ENCODE measurements around the gene GALNT2. TPM values are rescaled to one million over a fixed set of nuclear protein-coding genes. Genes with fewer than 3 reads are reported as not detected.

GALNT2 gene
- total and polyA plus RNA-seq, 4 experiments from 2014 or later, result 11.5 to 20.9 (median 15.8) TPM

DNA sequence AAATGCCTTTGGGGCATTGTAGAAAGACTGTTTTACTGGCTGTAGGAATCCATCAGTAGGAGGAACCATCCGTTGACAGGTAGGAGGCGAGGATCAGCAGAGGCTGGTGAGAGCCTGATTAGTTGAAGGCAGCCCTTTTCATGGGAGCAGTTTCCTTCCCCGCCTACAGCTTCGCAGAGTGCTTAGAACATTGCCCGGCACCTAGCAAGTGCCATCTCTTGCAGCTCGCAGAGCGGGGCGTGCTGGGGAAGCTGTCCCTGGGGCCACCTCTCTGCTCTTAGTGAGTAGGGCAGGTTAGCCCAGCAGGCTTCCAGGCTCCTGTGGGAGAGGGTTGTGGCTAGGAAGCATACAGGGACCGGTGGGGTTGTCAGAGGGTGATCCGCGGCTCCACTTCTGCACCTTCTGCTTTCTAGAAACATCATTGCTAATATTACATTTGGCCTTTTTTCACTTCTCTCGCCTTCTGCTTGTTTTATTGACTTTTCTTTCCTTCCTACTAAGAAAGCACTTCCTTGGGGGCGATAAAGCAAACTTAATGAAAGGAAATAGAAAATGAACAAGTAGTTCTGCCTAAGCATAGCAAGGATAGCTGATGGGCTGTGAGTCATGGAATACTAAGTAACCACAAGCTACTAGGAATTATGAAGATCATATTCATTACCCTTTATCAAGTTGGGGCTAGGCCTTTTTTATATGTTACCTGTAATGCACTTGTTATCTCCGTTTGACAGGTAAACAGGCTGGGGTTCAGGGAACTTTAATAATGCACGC is 176.7 kb downstream of the GALNT2 start:
- Histone ChIP-seq H3K27me3 (ENCODE audit: insufficient read depth, low read length) (no peaks in the 10 kb centered on the region), H3K4me3 (ENCODE audit: low read length in 2 of 2) (no peak overlapping the region), H3K27ac (ENCODE audit: low read depth, low read length) (no peak overlapping the region), H3K9me3 (ENCODE audit: control insufficient read depth in 1 of 2, low read length in 2 of 2) (no peaks in the 10 kb centered on the region), H3K36me3 (ENCODE audit: insufficient read depth, low read length) (peaks cover 12% of the 10 kb centered on the region), H3K4me1 (ENCODE audit: insufficient read depth, low read length) (no peaks in the 10 kb centered on the region)
- intact Hi-C loops (cut with micrococcal nuclease), result no loop called here
- Mint-ChIP-seq H3K9me3 (peaks cover 0 to 6% (median 0%) of the 10 kb centered on the region in 8 donors), H3K27ac (no peak overlapping the region), H3K4me1 (peaks cover 9 to 14% (median 10%) of the 10 kb centered on the region in 4 donors), H3K27me3 (no peaks in the 10 kb centered on the region), H3K4me3 (no peak overlapping the region), H3K36me3 (peaks cover 62 to 70% of the 10 kb centered on the region in 2 donors)
- POLR2A ChIA-PET (ENCODE audit: partially characterized antibody), result no interaction called here
- CTCF ChIA-PET (ENCODE audit: partially characterized antibody), result interaction anchor here (1.0 kb wide), 1 partner anchor 10 kb away, joined by 3 read pairs; no protein-coding TSS in a partner anchor
- no peak for DNase-seq

DNA sequence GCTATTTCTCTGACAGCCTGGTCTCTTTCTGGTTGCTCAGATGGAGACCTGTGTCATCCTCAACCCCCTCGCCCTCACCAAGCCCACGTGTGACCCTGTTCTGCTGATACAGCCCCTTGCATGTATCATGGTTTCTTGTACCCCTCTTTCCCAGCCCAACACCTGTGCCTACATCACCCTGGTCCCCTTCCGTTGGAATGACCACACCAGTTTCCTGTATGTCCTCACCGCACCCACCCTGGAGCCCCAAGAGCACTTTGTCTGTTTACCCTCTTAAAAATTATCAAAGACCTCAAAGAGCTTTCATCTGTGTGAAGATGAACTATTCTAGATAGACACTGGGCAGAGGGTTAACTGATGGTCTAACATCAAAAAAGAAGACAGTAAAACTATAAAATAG is 179.5 kb downstream of the GALNT2 start:
- Mint-ChIP-seq H3K4me3 (no peak overlapping the region), H3K9me3 (no peaks in the 10 kb centered on the region), H3K36me3 (peaks cover 63 to 76% of the 10 kb centered on the region in 2 donors), H3K27me3 (no peaks in the 10 kb centered on the region), H3K4me1 (peaks cover 0 to 4% (median under 1%) of the 10 kb centered on the region in 4 donors), H3K27ac (peak overlapping the region in 2 of 7 donors; percentile 9 to 12)
- no peaks in the 10 kb centered on the region for H3K9me3 ChIP-seq (ENCODE audit: control insufficient read depth in 1 of 2, low read length in 2 of 2)
- no peak overlapping the region for H3K27ac ChIP-seq (ENCODE audit: low read depth, low read length)
- ChIA-PET CTCF (ENCODE audit: partially characterized antibody) (no interaction called here), POLR2A (ENCODE audit: partially characterized antibody) (no interaction called here)
- no peak overlapping the region for H3K4me3 ChIP-seq (ENCODE audit: low read length in 2 of 2)
- DNase-seq, result no peak
- no peaks in the 10 kb centered on the region for H3K4me1 ChIP-seq (ENCODE audit: insufficient read depth, low read length)
- H3K27me3 ChIP-seq (ENCODE audit: insufficient read depth, low read length), result no peaks in the 10 kb centered on the region
- H3K36me3 ChIP-seq (ENCODE audit: insufficient read depth, low read length), result peaks cover 27% of the 10 kb centered on the region
- intact Hi-C loops (cut with micrococcal nuclease), result no loop called here

DNA sequence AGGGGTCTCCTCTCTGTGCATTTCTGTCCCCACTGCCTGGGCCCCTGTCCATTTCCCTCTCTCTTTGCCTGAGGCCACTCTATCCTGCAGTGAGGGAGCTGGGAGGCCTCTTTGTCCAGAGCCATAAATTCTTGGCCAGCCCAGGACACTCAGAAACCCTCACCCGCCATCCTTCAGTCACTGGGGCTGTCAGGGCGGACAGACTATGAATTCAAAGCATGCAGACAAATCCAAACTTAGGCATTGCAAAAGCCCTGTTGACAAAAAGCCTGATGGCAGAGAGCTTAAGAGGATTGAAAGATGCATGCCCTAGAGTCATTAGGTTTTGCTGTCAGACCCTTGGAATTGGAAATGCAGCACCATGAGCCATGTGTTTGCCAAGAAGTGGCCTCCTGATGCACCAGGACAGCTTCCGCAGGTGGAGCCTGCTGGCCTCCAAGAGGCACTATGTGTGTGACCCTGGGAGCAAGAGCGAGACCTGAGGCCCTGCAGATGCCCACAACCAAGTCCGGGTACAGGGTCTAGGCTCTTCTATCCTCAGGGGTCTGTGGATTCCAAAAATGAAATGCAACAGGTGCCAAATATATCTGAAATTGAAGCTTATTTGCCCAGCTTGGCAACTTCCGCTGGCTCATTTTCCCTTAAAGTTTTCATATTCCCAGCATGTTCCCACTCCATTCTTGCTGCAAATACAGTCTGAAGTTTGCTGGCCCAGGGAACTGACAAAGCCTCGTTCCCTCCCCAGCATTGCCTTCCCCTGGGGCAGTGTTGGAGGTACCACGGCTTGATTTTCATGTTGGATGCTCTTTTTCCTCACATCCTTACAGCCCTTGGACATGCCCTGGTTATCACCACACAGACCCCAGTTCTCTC is 181.2 kb downstream of the GALNT2 start:
- Histone ChIP-seq H3K4me1 (ENCODE audit: insufficient read depth, low read length) (no peaks in the 10 kb centered on the region), H3K4me3 (ENCODE audit: low read length in 2 of 2) (no peak overlapping the region), H3K36me3 (ENCODE audit: insufficient read depth, low read length) (peaks cover 27% of the 10 kb centered on the region), H3K27me3 (ENCODE audit: insufficient read depth, low read length) (no peaks in the 10 kb centered on the region), H3K27ac (ENCODE audit: low read depth, low read length) (no peak overlapping the region), H3K9me3 (ENCODE audit: control insufficient read depth in 1 of 2, low read length in 2 of 2) (no peaks in the 10 kb centered on the region)
- DNase-seq, result no peak
- peaks cover 61 to 72% of the 10 kb centered on the region in 2 donors for H3K36me3 Mint-ChIP-seq
- no peaks in the 10 kb centered on the region for H3K9me3 Mint-ChIP-seq
- no peaks in the 10 kb centered on the region for H3K27me3 Mint-ChIP-seq
- intact Hi-C loops (cut with micrococcal nuclease), result no loop called here
- CTCF ChIA-PET (ENCODE audit: partially characterized antibody), result no interaction called here
- POLR2A ChIA-PET (ENCODE audit: partially characterized antibody), result no interaction called here
- H3K4me3 Mint-ChIP-seq, result no peak overlapping the region
- H3K27ac Mint-ChIP-seq, result no peak overlapping the region
- H3K4me1 Mint-ChIP-seq, result peaks cover 0 to 2% (median under 1%) of the 10 kb centered on the region in 4 donors

DNA sequence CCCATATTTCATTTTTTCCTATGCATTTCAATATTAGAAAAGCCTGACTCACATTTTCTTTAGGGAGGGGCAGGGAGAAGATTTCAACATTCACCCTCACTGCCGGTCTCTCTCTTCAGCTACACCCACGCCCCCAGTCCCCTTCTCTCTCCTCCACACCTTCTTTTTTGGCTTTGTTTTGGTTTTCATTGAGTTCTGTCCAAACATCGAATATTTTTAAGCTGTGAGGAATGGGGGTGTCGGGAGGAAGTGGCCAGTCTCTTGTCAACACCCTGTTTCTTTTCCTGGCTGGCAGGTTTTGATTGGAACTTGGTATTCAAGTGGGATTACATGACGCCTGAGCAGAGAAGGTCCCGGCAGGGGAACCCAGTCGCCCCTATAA is 181.8 kb downstream of the GALNT2 start:
- no peak for DNase-seq
- H3K4me1 ChIP-seq (ENCODE audit: insufficient read depth, low read length), result no peaks in the 10 kb centered on the region
- Mint-ChIP-seq H3K27me3 (no peaks in the 10 kb centered on the region), H3K4me1 (peaks cover 0 to 3% (median under 1%) of the 10 kb centered on the region in 4 donors), H3K36me3 (peaks cover 63 to 75% of the 10 kb centered on the region in 2 donors), H3K4me3 (no peak overlapping the region), H3K27ac (no peak overlapping the region), H3K9me3 (no peaks in the 10 kb centered on the region)
- H3K27ac ChIP-seq (ENCODE audit: low read depth, low read length), result no peak overlapping the region
- H3K27me3 ChIP-seq (ENCODE audit: insufficient read depth, low read length), result no peaks in the 10 kb centered on the region
- H3K4me3 ChIP-seq (ENCODE audit: low read length in 2 of 2), result no peak overlapping the region
- intact Hi-C loops (cut with micrococcal nuclease), result no loop called here
- ChIA-PET CTCF (ENCODE audit: partially characterized antibody) (no interaction called here), POLR2A (ENCODE audit: partially characterized antibody) (no interaction called here)
- H3K36me3 ChIP-seq (ENCODE audit: insufficient read depth, low read length), result peaks cover 27% of the 10 kb centered on the region
- H3K9me3 ChIP-seq (ENCODE audit: control insufficient read depth in 1 of 2, low read length in 2 of 2), result no peaks in the 10 kb centered on the region

DNA sequence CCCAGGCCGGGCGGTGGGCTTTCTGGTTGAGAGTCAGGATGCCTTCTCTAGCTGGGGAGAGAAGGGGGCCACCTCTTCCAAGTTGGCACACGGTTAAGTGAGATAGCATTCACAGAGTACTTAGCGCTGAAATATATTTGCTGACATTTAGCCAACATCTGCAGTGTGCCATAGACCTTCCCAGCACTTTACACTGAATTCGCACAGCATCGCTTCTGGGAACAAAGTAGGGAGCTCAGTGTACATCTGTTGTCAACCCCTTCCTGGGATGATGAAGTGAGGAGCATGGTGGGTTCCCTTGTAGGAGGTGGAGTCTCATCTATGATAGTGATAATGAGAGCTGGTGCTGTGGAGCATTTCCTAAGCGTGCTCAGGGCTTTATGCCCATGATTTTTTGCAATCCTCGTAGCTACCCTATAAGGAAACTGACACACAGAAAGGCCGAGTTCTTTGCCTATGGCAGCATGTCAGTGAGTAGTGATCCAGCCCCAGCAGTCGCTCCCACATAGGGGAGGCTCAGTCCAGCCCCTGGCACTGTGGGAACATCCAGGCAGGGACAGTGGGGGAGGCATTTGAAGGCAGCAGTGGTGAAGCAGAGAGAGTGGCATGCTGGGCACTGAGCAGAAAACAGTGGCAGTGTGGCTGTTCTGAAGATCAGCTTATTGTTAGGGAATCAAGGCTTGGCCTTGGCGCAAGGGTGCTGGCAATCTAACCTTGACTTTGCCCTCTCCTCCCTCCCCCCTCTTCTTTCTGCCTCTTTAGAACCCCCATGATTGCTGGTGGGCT is 182.8 kb downstream of the GALNT2 start:
- no peaks in the 10 kb centered on the region for H3K27me3 Mint-ChIP-seq
- H3K36me3 Mint-ChIP-seq, result peaks cover 64 to 76% of the 10 kb centered on the region in 2 donors
- H3K27ac Mint-ChIP-seq, result peak overlapping the region in 1 of 7 donors; percentile 14
- intact Hi-C loops (cut with micrococcal nuclease), result no loop called here
- no peak for DNase-seq
- no peaks in the 10 kb centered on the region for H3K4me1 ChIP-seq (ENCODE audit: insufficient read depth, low read length)
- peaks cover 27% of the 10 kb centered on the region for H3K36me3 ChIP-seq (ENCODE audit: insufficient read depth, low read length)
- H3K27ac ChIP-seq (ENCODE audit: low read depth, low read length), result no peak overlapping the region
- H3K4me1 Mint-ChIP-seq, result peaks cover 0 to 3% (median under 1%) of the 10 kb centered on the region in 4 donors
- no peaks in the 10 kb centered on the region for H3K27me3 ChIP-seq (ENCODE audit: insufficient read depth, low read length)
- no peaks in the 10 kb centered on the region for H3K9me3 ChIP-seq (ENCODE audit: control insufficient read depth in 1 of 2, low read length in 2 of 2)
- ChIA-PET CTCF (ENCODE audit: partially characterized antibody) (no interaction called here), POLR2A (ENCODE audit: partially characterized antibody) (no interaction called here)
- no peaks in the 10 kb centered on the region for H3K9me3 Mint-ChIP-seq
- H3K4me3 Mint-ChIP-seq, result no peak overlapping the region
- H3K4me3 ChIP-seq (ENCODE audit: low read length in 2 of 2), result no peak overlapping the region

DNA sequence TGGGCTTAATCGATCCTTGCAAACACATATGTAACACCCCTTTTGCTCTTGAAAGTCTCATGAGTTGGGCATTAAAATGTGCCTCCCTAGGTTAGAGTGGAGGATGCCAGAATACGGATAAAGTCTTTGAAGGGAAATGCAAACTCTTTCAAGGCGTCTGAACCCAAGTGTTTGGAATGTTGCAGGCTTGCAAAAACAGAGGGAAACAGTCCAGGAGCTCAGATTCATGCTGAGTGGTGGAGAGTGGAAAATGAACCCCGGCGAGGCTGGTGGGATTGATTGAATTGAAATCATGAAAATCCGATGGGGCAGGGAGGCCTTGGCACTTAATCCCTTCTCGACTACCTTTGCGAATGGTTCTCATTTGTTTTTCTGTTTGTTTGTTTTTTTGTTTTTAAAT is 183.6 kb downstream of the GALNT2 start:
- no peak for DNase-seq
- H3K27ac ChIP-seq (ENCODE audit: low read depth, low read length), result no peak overlapping the region
- peaks cover 64 to 78% of the 10 kb centered on the region in 2 donors for H3K36me3 Mint-ChIP-seq
- no peaks in the 10 kb centered on the region for H3K27me3 Mint-ChIP-seq
- ChIA-PET CTCF (ENCODE audit: partially characterized antibody) (no interaction called here), POLR2A (ENCODE audit: partially characterized antibody) (no interaction called here)
- H3K27ac Mint-ChIP-seq, result peak overlapping the region in 1 of 7 donors; percentile 1
- no peaks in the 10 kb centered on the region for H3K9me3 Mint-ChIP-seq
- H3K9me3 ChIP-seq (ENCODE audit: control insufficient read depth in 1 of 2, low read length in 2 of 2), result no peaks in the 10 kb centered on the region
- intact Hi-C loops (cut with micrococcal nuclease), result no loop called here
- peaks cover 0 to 3% (median under 1%) of the 10 kb centered on the region in 4 donors for H3K4me1 Mint-ChIP-seq
- H3K4me3 Mint-ChIP-seq, result no peak overlapping the region
- H3K36me3 ChIP-seq (ENCODE audit: insufficient read depth, low read length), result peaks cover 23% of the 10 kb centered on the region
- no peaks in the 10 kb centered on the region for H3K4me1 ChIP-seq (ENCODE audit: insufficient read depth, low read length)
- no peaks in the 10 kb centered on the region for H3K27me3 ChIP-seq (ENCODE audit: insufficient read depth, low read length)
- no peak overlapping the region for H3K4me3 ChIP-seq (ENCODE audit: low read length in 2 of 2)

Data from CD4-positive, alpha-beta memory T cell (primary cell).